Stimulated activated naive CD8-positive, alpha-beta T cell treated with anti-CD3 and anti-CD28 coated beads, Interleukin-15, amount 100 ng/mL, for 72 hours (primary cell): Measurements from ENCODE around the gene CALML6.

Experiments
- ATAC-seq: fragments of 150-1000 bp; cut with Tn5 transposase; 2 replicates; pipeline ENCODE4 v1.10.0; 2021; ENCODE audit warnings: mild to moderate bottlenecking, moderate library complexity
- DNase-seq, 2 donors: peaks; one replicate each; pipeline ENCODE4 v3.0.0; 2021 to 2022
- H3K27ac Mint-ChIP-seq, 2 donors: one replicate each; pipeline ENCODE4 v1.8.0; 2022; ENCODE audit warnings: mild to moderate bottlenecking in 2 of 2, mixed read lengths in 2 of 2, moderate library complexity in 2 of 2
- H3K27me3 Mint-ChIP-seq: one replicate; pipeline ENCODE4 v1.8.0; 2022; ENCODE audit warnings: mixed read lengths
- H3K4me1 Mint-ChIP-seq: one replicate; pipeline ENCODE4 v1.8.0; 2022; ENCODE audit warnings: mild to moderate bottlenecking, mixed read lengths
- H3K4me3 Mint-ChIP-seq, 2 donors: one replicate each; pipeline ENCODE4 v1.8.0; 2022; ENCODE audit warnings: mild to moderate bottlenecking in 2 of 2, mixed read lengths in 2 of 2, moderate library complexity in 1 of 2
- H3K9me3 Mint-ChIP-seq, 2 donors: one replicate each; pipeline ENCODE4 v1.8.0; 2022; ENCODE audit warnings: mixed read lengths in 2 of 2

CALML6 gene

DNA sequence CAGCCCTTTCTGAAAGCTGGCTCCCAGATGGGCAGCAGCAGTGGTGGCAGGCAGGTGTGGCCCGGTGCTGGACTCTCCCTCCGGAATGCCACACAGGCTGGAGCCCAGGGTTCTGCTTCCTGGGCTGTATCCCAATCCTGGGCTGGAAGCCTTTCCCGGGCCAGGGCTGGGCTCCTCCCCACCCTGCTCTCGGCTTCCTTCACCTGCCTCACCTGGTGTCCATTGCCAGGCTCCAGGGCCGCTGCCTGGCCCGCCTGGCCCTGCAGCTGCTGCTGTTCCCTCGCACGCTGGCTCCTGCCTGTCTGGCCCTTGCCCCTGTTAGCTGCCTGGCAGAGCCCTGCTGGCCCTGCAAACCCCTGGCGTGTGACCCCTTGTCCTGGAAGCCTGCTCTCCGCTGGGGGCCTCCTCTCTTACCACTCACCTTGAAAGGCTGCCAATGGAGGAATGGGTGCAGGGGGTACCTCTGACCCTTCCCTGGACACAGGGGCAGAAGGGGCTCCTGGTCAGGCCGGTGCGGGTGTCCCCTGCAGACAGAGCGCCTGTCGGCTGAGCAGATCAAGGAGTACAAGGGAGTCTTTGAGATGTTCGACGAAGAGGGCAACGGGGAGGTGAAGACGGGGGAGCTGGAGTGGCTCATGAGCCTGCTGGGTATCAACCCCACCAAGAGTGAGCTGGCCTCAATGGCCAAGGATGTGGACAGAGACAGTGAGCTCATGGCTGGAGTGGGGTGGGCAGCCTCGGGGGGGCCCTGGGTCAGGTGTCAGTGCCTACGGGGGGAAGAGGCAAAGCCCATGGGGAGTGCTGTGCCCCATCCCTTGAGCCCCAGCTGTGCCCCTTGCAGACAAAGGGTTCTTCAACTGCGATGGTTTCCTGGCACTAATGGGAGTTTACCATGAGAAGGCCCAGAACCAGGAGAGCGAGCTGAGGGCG is 1.1 kb downstream of the CALML6 start:
- ATAC-seq (no peak), DNase-seq (no peak)
- peak overlapping the region in 1 of 2 donors; percentile 83 for H3K27ac Mint-ChIP-seq
- no peaks in the 10 kb centered on the region for H3K27me3 Mint-ChIP-seq
- no peak overlapping the region for H3K4me3 Mint-ChIP-seq
- no peaks in the 10 kb centered on the region for H3K9me3 Mint-ChIP-seq
- peaks cover 18% of the 10 kb centered on the region for H3K4me1 Mint-ChIP-seq

DNA sequence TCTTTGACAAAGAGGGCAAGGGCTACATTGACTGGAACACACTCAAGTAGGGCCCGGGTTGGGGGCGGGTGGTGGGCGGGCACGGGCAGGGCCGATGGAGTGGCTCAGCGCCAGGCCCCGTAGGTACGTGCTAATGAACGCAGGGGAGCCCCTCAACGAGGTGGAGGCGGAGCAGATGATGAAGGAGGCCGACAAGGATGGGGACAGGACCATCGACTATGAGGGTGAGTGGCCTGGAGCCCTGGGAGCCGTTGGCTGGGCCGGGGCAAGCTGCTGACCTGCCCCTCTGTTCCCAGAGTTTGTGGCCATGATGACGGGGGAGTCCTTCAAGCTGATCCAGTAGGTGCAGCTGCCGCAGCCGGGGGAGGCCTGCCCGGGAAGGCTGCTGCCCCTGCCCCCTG is 1.8 kb downstream of the CALML6 start:
- H3K9me3 Mint-ChIP-seq, result no peaks in the 10 kb centered on the region
- no peak for DNase-seq
- H3K4me1 Mint-ChIP-seq, result peaks cover 18% of the 10 kb centered on the region
- H3K4me3 Mint-ChIP-seq, result no peak overlapping the region
- no peaks in the 10 kb centered on the region for H3K27me3 Mint-ChIP-seq
- ATAC-seq, result no peak
- no peak overlapping the region for H3K27ac Mint-ChIP-seq

DNA sequence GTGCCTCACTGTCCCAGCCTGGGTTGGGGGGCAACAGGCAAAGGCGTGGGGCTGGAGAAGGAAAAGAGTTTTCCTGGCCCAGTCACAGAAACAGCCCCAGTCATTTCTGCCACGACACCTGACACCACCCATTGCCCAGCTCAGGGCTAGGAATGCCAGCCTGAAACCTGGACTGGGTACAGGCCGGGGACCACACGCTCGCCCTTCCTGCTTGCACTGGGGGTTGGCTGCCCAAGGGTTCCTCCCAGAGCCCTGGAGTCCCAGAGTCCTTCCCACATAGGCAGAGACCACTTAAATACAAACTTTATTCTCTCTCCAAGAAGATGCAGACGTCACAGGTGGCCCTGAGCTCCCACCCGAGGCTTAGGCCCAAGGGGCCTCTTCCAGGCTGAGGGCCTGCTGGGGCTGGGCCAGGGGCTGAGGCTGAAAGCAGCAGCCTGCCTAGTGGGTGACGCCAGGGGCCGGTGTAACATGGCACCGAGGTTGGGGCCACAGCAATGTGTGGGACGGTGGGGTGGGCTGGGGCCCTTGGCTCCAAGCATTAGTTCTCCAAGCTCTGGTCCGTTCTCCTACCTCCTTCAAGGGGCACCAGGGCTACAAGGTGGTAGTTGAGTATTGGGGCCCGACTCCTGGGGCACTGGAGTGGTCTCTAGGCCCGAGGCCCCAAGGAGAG is 2.4 kb downstream of the CALML6 start:
- H3K9me3 Mint-ChIP-seq, result no peaks in the 10 kb centered on the region
- peak overlapping the region in 1 of 2 donors; percentile 66 for H3K4me3 Mint-ChIP-seq
- DNase-seq, result no peak

DNA sequence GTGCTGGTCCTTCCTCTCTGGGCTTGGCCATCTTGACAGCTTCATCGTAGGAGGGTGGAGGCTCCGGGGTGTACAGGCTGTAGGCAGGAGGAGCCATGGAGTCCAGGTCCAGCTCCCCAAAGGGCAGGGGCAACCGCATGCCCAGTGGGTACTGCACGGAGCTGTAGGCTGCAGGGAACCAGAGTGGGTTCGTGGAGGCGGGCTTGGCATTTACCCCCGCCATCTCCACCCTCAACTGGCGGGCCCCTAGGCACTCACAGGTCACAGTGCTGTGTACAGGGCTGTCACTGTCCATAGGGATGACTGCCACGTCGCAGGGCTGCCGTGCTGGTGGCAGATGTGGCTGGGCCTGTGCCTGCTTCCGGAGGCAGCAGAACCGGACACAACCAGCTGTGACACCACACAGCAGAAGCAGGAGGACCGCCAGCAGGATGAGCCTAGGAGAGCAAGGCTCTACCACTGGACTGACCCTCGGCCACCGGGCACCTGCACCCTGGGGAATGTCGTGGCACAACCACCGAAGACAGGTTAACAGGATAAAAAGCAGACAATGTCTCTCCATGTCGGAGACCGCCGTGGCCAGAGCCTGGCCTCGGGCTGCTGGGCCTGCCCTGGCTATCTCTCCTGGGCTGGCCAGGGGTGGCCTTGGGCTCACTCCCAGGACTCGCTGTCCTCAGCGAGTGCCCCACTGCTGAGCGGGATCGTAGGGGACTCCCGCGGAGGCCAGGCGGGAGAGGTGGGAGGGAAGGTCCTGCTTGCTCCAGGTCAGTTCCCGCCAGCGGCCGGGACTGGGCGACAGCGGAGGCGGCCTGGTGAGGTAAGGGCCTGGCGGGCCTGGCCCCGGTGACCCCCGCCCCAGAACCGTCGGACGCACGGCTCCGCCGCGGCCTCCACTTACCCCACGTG is 3.2 kb downstream of the CALML6 start:
- no peaks in the 10 kb centered on the region for H3K9me3 Mint-ChIP-seq
- DNase-seq (no peak), ATAC-seq (no peak)
- no peak overlapping the region for H3K27ac Mint-ChIP-seq
- no peaks in the 10 kb centered on the region for H3K27me3 Mint-ChIP-seq
- H3K4me3 Mint-ChIP-seq, result peak overlapping the region; percentile 47 to 66
- peaks cover 18% of the 10 kb centered on the region for H3K4me1 Mint-ChIP-seq

More for the DNA sequence above, 2.4 kb downstream of the CALML6 start:
- no peak for ATAC-seq
- Mint-ChIP-seq H3K27ac (no peak overlapping the region), H3K4me1 (peaks cover 18% of the 10 kb centered on the region), H3K27me3 (no peaks in the 10 kb centered on the region)

DNA sequence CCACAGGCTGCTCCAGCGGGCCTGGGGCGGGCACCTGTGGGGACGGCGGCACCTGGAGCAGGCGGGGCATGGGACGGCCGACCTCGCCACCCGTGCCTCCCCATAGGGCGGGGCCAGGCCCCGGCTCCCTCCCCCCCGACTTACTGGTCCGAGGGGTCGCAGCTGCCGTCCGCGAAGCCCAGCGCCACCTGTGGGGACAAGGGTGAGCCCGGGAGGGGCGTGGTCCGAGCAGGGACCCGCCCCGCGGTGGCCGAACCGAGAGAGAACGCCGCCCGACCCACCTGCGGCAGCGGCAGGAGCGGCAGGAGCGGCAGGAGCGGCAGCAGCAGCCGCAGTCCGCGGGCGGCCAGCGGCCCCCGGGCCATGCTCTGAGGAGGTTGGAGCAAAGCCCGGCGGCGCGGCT is 3.8 kb downstream of the CALML6 start, which contains the start of gene TMEM52:
Gene TMEM52 (minus strand): TSS at position 379 of the 403 bp plus-strand sequence. CDS start 14 bp downstream, at position 365.
- Mint-ChIP-seq H3K27me3 (no peaks in the 10 kb centered on the region), H3K27ac (peak within 1 kb of the TSS in 1 of 2 donors; percentile 69), H3K4me1 (peaks cover 18% of the 10 kb centered on the region), H3K9me3 (no peaks in the 10 kb centered on the region), H3K4me3 (peak within 1 kb of the TSS; percentile 66)
- no peak for DNase-seq
- ATAC-seq, result peak; percentile 6

DNA sequence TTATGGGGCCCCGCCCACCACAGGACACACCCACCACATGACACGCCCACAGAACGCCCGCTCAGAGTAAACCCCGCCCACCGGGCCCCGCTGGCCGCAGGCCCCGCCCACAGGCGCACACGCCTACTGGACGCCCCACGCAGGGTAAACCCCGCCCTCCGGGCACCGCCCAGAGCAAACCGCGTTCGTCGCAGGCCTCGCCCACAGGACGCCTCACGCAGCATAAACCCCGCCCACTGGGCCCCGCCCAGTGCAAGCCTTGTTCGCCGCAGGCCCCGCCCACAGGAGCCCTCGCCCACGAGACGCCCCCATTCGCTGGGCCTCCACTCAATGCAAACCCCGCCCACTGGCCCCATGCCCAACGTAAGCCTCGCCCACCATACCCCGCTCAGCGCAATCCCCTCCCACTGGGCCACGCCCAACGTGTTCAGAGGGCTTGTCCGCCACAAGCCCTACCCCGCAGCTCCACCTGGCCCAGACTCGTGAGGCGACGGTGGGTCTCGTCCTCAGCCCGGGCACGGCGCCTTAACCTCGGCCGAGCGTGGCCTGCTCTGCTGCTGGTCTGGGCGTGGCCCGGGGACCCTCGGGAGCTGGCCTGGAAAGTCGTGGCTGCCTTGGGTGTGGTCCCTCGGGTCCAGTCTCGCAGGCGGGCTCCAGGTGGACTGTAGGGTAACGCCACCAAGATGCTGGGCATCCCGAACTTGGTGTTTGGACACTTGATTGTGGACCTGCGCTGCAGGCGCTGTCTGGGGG is 4.4 kb downstream of the CALML6 start:
- Mint-ChIP-seq H3K4me1 (peaks cover 18% of the 10 kb centered on the region), H3K27me3 (no peaks in the 10 kb centered on the region), H3K4me3 (peak overlapping the region; percentile 66), H3K9me3 (no peaks in the 10 kb centered on the region), H3K27ac (peak overlapping the region in 1 of 2 donors; percentile 69)
- DNase-seq (peak; percentile 100), ATAC-seq (peak; percentile 85)

DNA sequence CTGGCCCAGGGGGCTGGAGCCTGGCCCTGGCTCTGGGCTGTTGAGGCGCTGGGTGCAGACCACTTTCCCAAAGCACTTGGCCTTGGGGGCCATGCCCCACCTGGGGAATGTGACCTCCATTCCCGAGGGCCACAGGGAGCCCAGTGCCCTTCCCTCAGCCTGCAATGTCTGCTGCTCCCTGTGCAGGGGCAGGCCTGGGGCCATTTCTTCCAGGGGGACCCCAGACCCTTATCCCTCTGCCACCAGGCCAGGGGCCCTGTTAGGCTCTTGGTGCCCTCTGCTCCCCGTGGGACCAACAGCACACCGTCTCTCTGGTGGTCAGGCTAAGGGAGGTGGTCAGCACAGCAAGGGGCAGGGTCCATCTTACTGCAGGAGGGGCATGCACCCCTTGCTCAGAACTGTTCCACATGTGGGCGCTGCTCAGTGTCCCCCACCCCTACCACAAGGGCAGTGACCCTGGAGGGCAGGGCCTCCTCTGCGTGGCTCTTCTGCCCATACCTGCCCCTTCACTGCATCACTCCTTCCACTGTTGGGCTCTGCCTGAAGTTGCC is 5.1 kb downstream of the CALML6 start:
- ATAC-seq, result no peak
- DNase-seq, result no peak
- peak overlapping the region; percentile 12 to 66 for H3K4me3 Mint-ChIP-seq
- H3K27me3 Mint-ChIP-seq, result no peaks in the 10 kb centered on the region
- peak overlapping the region in 1 of 2 donors; percentile 33 for H3K27ac Mint-ChIP-seq
- peaks cover 18% of the 10 kb centered on the region for H3K4me1 Mint-ChIP-seq
- no peaks in the 10 kb centered on the region for H3K9me3 Mint-ChIP-seq

DNA sequence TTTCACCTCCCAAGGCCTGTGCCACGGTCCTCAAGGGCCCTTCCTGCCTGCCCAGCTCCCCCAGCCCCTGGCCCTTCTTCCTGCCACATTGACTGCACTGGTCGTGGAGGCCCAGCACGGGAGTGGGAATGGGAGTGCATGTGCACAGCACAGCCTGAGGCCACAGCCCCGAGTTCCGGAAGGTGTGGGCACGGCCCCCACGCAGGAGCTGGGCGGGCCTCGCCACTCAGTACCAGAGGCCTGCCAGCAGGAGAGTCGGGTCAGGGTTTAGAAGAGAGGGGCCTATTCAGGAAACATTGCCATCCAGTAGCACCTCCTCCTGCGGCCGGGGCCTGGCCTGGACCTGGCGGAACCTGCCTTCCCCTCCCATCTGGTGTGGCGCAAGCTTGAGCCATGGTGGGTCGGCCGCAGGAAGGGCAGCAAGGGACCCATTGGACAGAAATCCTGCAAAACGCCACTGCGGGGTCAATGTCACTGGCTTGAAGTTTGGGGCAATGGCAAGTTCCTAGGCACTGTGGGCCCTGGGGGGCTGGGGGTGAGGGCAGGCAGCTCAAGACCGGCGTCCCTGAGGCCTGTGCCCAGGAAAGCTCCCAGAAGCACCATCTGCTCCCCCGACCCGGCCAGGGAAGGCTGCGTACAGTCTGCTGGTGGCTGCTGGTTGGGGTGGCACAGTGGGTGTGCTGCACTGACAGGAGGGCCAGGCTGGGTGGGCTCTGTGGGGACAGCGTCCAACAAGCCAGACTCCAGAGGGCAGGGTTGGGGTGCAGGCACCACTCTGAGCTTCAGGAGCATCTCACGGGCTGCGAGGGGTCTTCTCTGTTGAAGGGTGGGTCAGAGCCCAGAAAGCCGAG is 5.8 kb downstream of the CALML6 start:
- Mint-ChIP-seq H3K4me3 (peak overlapping the region; percentile 8 to 12), H3K27ac (no peak overlapping the region), H3K9me3 (no peaks in the 10 kb centered on the region), H3K4me1 (peaks cover 18% of the 10 kb centered on the region), H3K27me3 (no peaks in the 10 kb centered on the region)
- ATAC-seq (no peak), DNase-seq (no peak)

DNA sequence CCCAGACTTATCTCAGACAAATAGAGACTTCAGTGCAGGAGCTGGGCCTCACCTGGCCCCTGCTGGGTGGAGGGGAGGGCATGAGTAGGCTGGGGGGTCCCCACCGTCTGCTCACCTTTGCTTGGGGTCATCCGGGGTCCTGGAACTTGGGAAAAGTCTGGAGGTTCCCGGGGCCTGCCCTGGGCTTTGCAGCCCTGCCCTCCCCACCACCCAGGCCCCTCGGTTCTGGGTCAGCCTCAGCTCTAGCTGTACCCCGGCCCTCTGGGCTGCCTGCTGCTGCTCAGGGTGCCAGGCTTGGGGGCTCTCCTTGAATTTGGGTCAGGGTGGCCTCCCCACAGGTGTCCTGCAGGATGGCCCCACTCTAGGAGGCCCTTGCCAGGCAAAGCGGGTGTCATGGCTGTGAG is 6.4 kb downstream of the CALML6 start:
- no peak overlapping the region for H3K27ac Mint-ChIP-seq
- DNase-seq (no peak), ATAC-seq (no peak)
- H3K9me3 Mint-ChIP-seq, result no peaks in the 10 kb centered on the region
- no peaks in the 10 kb centered on the region for H3K27me3 Mint-ChIP-seq
- H3K4me3 Mint-ChIP-seq, result no peak overlapping the region
- peaks cover 18% of the 10 kb centered on the region for H3K4me1 Mint-ChIP-seq

DNA sequence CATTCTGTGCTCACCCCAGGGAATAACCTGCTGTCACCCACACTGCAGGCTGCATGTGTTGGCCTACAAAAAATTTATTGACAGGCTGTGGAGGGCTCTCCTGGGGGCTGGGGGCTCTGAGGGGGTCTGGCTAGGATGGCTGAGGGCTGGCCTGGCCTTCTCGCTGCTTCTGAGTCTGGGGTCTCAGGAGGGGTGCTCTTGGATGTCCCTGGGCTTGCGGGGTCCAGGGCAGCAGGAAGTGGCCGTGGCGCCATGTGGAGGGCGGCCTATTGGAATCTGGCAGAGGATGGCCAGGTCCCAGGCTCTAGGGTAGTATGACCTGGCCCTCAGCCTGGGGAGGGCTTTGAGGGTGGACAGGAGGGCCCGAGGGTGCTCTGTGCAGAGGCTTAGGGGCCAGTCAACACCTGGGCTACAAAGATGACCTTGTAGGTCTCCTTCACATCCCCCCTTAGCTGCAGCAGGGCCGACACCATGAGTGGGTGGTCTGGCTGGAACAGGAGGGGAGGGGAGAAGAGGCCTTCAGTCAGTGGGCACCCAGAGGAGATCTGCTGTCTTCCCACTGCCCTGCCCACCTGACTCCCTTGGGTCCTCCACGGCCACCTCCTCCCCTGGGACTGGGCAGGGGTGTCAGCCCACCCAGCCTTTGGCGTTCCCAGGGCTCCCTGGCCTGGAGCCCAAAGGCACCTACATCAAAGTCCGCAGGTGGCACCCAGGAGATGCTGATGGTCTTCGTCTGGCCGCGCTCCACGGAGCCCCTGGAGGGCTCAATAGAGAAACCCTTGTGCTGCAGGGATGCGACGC is 7.0 kb downstream of the CALML6 start:
- Mint-ChIP-seq H3K9me3 (no peaks in the 10 kb centered on the region), H3K4me1 (peaks cover 18% of the 10 kb centered on the region), H3K27ac (no peak overlapping the region), H3K27me3 (no peaks in the 10 kb centered on the region), H3K4me3 (no peak overlapping the region)
- ATAC-seq (no peak), DNase-seq (no peak)

DNA sequence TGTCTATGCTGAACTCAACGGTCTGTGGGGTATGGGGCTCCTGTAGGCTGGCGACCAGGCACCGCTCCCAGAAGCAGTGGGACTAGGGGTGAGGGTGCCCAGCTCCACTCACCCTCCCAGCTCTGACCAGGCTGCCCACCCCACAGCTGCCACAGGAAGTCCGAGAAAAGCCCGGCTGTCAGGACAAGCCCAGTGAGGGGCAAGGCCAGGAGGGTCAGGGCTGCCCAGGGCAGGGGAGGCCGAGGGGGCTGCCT is 7.6 kb downstream of the CALML6 start:
- no peaks in the 10 kb centered on the region for H3K27me3 Mint-ChIP-seq
- H3K4me3 Mint-ChIP-seq, result no peak overlapping the region
- H3K9me3 Mint-ChIP-seq, result no peaks in the 10 kb centered on the region
- peaks cover 13% of the 10 kb centered on the region for H3K4me1 Mint-ChIP-seq
- ATAC-seq, result no peak
- DNase-seq, result no peak
- no peak overlapping the region for H3K27ac Mint-ChIP-seq

DNA sequence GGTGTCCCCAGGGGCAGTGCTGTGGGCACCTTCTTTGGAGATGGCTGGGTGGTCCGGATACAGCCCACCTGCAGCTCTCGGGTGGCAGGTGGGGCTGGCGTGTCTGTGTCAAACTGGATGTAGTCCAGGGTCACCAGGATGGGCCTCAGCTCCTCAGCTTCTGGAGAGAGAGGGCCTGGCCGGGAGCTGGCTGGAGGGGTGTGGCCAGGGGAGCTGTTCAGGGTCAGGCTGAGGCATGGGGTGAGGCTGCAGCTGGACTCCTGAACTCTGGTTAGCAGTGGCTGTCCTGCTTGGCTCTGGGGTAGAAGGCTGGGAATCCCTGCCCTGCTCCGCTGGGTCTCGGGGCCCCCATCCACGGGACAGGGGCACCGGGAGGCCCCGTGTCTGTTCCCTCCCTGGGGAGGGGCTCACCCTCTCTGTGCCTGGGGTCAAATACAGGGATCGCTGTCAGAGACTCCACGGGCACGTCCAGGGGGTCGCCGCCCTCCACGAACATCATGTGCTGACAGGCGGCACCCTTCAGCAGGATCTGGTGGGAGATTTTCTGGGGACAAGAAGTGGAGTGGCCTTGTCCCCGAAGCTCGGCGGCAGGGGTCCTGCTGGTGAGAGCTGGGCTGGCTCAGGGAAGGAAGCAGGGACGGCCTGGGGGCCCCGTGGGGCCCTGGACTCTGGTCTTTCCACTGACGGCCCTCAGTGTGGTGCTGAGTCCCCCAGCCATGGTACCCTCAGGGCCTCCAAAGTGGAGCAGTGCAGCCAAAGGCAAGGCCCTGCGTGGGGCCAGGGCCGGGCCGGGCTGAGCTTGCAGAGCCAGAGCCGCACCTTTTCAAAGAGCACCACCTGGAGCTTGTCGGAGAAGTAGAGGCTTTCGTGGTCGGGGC is 8.1 kb downstream of the CALML6 start:
- no peaks in the 10 kb centered on the region for H3K9me3 Mint-ChIP-seq
- H3K27me3 Mint-ChIP-seq, result no peaks in the 10 kb centered on the region
- H3K4me1 Mint-ChIP-seq, result peaks cover 8% of the 10 kb centered on the region
- no peak overlapping the region for H3K27ac Mint-ChIP-seq
- ATAC-seq (no peak), DNase-seq (no peak)
- no peak overlapping the region for H3K4me3 Mint-ChIP-seq

DNA sequence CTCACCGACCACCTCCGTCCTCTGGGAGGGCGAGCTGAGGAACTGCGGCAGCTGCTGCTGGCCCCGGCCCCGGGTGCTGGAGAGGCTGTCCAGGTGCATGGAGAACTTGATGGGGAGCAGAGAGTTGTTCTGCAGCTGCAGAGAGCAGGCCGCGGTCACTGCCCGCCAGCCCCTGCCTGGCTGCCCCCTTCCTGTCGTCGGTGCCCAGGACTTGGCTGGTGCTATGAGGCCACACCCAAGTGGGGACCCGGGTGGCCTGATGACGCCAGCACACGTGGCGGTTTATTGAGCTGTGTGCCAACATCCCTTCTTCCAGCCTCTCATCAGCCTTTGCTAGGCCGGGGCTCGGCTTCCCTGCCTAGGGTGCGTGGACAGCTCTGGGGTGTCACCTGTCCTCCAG is 9.3 kb downstream of the CALML6 start:
- Mint-ChIP-seq H3K27me3 (no peaks in the 10 kb centered on the region), H3K27ac (no peak overlapping the region)
- ATAC-seq, result no peak

More for the DNA sequence above, 9.3 kb downstream of the CALML6 start:
- peaks cover 5% of the 10 kb centered on the region for H3K4me1 Mint-ChIP-seq
- H3K4me3 Mint-ChIP-seq, result no peak overlapping the region
- DNase-seq, result no peak
- H3K9me3 Mint-ChIP-seq, result no peaks in the 10 kb centered on the region
